ENCODE results near the gene MCHR2.

The MCHR2 gene

DNA sequence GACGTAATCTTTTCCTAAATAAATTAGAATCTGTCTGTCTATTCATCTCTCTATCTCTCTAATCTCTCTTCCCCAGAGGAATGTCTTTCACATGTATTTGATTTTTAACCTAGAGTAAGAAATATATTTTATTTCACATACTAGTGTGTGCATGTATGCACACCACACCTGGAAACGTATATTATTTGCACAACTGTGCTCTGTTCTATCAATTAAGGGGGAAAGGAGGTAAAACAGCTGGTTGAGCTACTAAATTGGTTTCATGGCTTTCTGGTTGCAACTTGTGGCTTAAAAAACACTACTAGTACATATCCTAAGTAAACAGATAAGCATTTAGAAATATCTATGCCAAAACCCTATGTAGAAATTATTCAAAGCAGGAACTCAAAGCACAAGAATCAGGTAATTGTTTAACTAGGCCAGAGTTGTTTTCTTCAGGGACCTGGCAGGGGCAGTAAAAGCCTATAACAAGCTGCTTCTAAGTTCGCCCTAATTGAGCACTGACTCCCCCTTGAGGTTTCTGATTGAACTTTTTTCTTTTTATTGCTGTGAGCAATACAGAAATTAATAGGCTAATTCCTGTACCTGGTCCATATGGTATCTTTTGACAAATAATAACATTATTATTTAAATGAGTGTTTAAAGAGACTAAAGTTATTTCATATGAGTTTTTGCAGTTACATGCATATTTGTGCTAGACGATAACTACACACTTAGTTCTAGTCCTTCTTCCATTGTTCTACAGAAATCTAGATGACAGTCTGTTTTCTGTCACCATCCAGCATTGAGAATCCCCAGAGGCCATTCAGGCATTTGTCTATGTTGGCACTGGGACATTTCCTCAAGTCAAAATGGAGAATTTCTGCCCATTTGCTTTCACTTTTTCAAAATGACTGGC is 88.6 kb downstream of the MCHR2 start:
- DNase-seq (ENCODE audit: low spot score), result peak; percentile 19

GRCh38 chr6:99901596-99902384 is 92.2 kb downstream of the MCHR2 start:
- DNase-seq (ENCODE audit: low spot score), result no peak

DNA sequence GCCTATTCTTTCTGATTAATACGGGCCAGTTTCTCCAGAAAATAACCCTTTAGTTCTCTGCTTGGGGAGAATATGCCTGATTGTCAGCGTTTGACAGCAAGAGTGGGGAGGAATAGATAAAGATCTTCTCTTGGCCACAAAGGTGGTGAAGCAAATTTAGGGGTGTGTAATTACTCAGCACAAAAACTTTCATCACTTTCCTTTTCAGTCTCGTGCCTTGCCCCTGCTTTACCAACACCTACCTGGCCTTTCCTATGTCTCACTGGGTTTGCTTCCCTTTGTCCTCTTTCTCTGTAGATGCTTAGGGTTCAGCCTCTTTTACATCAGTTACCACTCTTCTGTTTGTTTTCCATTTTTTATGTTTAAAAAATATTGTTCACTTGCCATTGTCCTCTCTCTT is 99.2 kb downstream of the MCHR2 start:
- peak; percentile 42 for DNase-seq (ENCODE audit: low spot score)

DNA sequence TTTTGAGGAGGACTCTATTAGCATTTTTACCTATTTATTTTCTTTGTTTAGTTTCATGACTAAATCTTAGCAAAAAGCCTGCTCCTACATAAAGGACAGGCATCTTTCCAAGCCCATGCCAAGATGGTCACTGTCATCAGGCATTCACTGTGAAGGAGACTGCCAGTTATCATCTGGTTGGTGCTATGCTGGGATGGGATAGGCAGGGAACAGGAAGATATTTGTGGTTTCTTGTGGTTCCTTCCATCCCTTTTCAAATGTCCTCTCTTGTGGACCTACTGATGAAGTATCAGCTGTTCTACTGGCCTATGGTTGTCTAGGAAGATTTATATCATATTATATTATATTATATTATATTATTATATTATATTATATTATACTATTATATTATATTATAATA is 107.0 kb downstream of the MCHR2 start:
- no peak for DNase-seq (ENCODE audit: low spot score)

- no peak for DNase-seq (ENCODE audit: low spot score)
Observed at GRCh38 chr6:99885051-99885450, 109.0 kb downstream of the MCHR2 start.

- DNase-seq (ENCODE audit: low spot score), result no peak
Observed at GRCh38 chr6:99882128-99882702, 111.8 kb downstream of the MCHR2 start.

- DNase-seq (ENCODE audit: low spot score), result no peak
Observed at GRCh38 chr6:99879431-99879830, 114.6 kb downstream of the MCHR2 start.

DNA sequence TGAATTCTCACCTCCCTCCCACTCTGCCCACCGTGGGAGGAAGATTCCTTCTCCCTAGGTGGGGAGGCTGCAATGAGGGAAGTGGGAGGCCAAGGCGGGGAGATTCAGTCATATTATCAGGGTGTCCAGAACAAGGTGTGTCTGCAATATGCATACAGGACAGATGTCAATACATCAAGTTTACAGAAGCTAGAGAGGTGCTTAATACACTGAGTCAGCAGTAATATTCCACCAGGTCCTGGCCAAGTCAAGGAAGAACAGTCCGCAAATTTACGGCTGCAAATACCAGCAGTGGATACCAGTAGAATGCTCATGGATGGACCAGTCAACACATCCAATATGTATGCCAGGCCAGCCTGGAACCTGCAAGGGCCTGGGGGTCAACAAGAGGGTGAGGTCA is 119.0 kb downstream of the MCHR2 start:
- no peak for DNase-seq (ENCODE audit: low spot score)

- DNase-seq (ENCODE audit: low spot score), result no peak
Observed at GRCh38 chr6:99873084-99873483, 120.9 kb downstream of the MCHR2 start.

DNA sequence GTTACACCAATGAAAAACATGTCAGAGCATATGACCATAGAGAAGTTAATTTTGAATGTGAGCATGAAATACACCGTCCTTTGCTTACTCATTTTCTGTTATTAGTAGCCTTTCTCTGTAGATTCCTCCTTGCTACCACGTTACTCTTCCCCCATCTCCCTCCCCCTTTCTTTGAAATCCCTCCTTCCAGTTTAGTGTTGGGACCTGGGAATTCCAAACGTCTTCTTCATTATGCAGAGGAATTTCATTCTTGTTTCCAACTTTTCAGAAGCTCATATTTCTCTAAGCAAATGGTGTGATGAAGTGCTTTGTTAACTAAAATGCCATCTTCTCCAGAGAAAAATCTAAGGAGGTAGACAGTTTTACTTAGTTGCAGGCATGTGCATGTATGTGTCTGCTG is 122.4 kb downstream of the MCHR2 start:
- no peak for DNase-seq (ENCODE audit: low spot score)

All from activated CD4-positive, alpha-beta T cell treated with anti-CD3 and anti-CD28 coated beads, Interleukin-2, Interleukin-4, amounts not matched to agents 100 ng/mL and 50 ng/mL, durations not matched to agents 16 hours and 8 hours (primary cell).